ENCODE results near the gene DDT.
"Not testable (repeated sequence)": the region's sequence is repeated elsewhere in the genome, so short reads cannot be mapped to it uniquely, and the experiment has no call there.

DNA sequence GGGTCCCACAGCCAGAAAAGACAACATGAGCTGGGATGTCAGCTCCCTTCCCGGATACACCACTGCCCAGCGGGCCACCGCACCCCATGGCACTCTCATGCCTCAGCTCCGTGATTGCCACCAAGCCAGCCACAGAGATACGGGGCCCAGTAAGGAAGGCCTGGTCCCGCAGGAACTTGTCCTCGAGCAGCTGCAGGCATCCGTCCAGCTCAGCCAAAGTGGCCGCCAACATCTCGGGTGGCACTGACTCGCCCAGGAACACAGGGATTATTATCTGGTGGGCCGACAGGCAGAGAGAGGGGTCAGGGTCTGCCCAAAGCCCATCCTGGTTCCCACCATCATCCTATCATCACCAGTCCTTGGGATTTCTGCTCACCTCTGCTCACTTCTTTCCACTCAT is 3.1 kb upstream of the DDT start:
- not testable (repeated sequence) for TF ChIP-seq POLR2A (IDR thresholded peaks at IDR 0.05; ENCODE audit: extremely low read depth, insufficient read length); MYC (IDR thresholded peaks at IDR 0.05; ENCODE audit: low read depth, low read length)
- TF ChIP-seq, protein P1, sequence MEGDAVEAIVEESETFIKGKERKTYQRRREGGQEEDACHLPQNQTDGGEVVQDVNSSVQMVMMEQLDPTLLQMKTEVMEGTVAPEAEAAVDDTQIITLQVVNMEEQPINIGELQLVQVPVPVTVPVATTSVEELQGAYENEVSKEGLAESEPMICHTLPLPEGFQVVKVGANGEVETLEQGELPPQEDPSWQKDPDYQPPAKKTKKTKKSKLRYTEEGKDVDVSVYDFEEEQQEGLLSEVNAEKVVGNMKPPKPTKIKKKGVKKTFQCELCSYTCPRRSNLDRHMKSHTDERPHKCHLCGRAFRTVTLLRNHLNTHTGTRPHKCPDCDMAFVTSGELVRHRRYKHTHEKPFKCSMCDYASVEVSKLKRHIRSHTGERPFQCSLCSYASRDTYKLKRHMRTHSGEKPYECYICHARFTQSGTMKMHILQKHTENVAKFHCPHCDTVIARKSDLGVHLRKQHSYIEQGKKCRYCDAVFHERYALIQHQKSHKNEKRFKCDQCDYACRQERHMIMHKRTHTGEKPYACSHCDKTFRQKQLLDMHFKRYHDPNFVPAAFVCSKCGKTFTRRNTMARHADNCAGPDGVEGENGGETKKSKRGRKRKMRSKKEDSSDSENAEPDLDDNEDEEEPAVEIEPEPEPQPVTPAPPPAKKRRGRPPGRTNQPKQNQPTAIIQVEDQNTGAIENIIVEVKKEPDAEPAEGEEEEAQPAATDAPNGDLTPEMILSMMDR (IDR thresholded peaks at IDR 0.05; ENCODE audit: low read depth, low read length): not testable (repeated sequence)
- TF ChIP-seq, protein P2, sequence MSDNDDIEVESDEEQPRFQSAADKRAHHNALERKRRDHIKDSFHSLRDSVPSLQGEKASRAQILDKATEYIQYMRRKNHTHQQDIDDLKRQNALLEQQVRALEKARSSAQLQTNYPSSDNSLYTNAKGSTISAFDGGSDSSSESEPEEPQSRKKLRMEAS (IDR thresholded peaks at IDR 0.05; ENCODE audit: low read depth, low read length): not testable (repeated sequence)
